Testis (tissue), 2 donors: ENCODE measurements around the gene PDE4B.

ENCODE experiments used
- CTCF ChIP-seq, 3 experiments: fragments of 450-650 bp in 2 of 3; fragments of 200-600 bp in 1 of 3; sonication (generic) in 1 of 3; IDR thresholded peaks; one replicate each; pipeline ENCODE4 v1.5.1; 2016 to 2019; ENCODE audit warnings: antibody characterized with exemption in 3 of 3, mild to moderate bottlenecking in 2 of 3, moderate library complexity in 1 of 3
- POLR2A ChIP-seq: fragments of 450-650 bp; IDR thresholded peaks from one replicate; pipeline ENCODE4 v1.6.1; 2017; ENCODE audit warnings: antibody characterized with exemption, mild to moderate bottlenecking, moderate library complexity

GRCh38 chr1:65830306-65830705, 37.6 kb downstream of the PDE4B start:
- TF ChIP-seq POLR2A (no peak), CTCF (IDR thresholded peaks at IDR 0.05) (no peak)
